C4-2B (cell line): ENCODE measurements around the gene TMEM151A.

Experiments
- H3K27ac ChIP-seq: fragments of 450-650 bp; 2 replicates; pipeline ENCODE4 v1.5.1; 2017
- CTCF ChIP-seq: fragments of 450-650 bp; conservative IDR thresholded peaks from 2 replicates; pipeline ENCODE4 v1.5.1; 2017; ENCODE audit warnings: mild to moderate bottlenecking
- ZFX ChIP-seq: fragments of 450-650 bp; IDR thresholded peaks from 2 replicates; pipeline ENCODE4 v1.6.1; 2017

The TMEM151A gene

GRCh38 chr11:66281001-66281400 is 10.7 kb upstream of the TMEM151A start:
- no peak for TF ChIP-seq ZFX
- TF ChIP-seq CTCF: no peak
- H3K27ac ChIP-seq: no peak overlapping the region

- no peak for TF ChIP-seq CTCF
- TF ChIP-seq ZFX: no peak
- no peak overlapping the region for H3K27ac ChIP-seq
These were observed 9.8 kb upstream of the TMEM151A start for GRCh38 chr11:66281776-66282467.

- no peak overlapping the region for H3K27ac ChIP-seq
- TF ChIP-seq CTCF (peak; percentile 98), ZFX (no peak)
These were observed 8.9 kb upstream of the TMEM151A start for GRCh38 chr11:66282468-66283455.

- TF ChIP-seq CTCF (no peak), ZFX (no peak)
- H3K27ac ChIP-seq: no peak overlapping the region
These were observed 8.1 kb upstream of the TMEM151A start for GRCh38 chr11:66283461-66284105.

GRCh38 chr11:66284526-66285078 is 7.1 kb upstream of the TMEM151A start:
- H3K27ac ChIP-seq: no peak overlapping the region
- TF ChIP-seq CTCF (no peak), ZFX (no peak)

- H3K27ac ChIP-seq: no peak overlapping the region
- TF ChIP-seq ZFX (no peak), CTCF (no peak)
These were observed 6.3 kb upstream of the TMEM151A start for GRCh38 chr11:66285250-66285947.
